MM.1S (cell line): ENCODE results near the gene MSRB3.

ENCODE experiments used
- DNase-seq: peaks from one replicate; pipeline ENCODE4 v3.0.0-alpha.2; 2015
- H2AFZ ChIP-seq: fragments of 300-600 bp; sonication (generic); 2 replicates; pipeline ENCODE4 v1.6.0; 2016; ENCODE audit warnings: antibody characterized with exemption, low read length
- H3F3A ChIP-seq: fragments of 300-600 bp; sonication (generic); 2 replicates; pipeline ENCODE4 v1.6.1; 2016; ENCODE audit warnings: mild to moderate bottlenecking, antibody characterized with exemption, low read length, moderate library complexity, mixed read lengths; ENCODE audit not compliant: insufficient read depth
- H3K27ac ChIP-seq: fragments of 300-600 bp; sonication (generic); 2 replicates; pipeline ENCODE4 v1.5.1; 2016; ENCODE audit warnings: mild to moderate bottlenecking, low read length
- H3K27me3 ChIP-seq: fragments of 300-600 bp; sonication (generic); replicated peaks from 2 replicates; pipeline ENCODE4 v1.6.0; 2016; ENCODE audit warnings: low read length; ENCODE audit not compliant: insufficient read depth
- H3K36me3 ChIP-seq: fragments of 300-600 bp; sonication (generic); replicated peaks from 2 replicates; pipeline ENCODE4 v1.6.1; 2016; ENCODE audit warnings: mild to moderate bottlenecking, low read length, mixed read lengths; ENCODE audit not compliant: insufficient read depth
- H3K4me1 ChIP-seq: fragments of 300-600 bp; sonication (generic); 2 replicates; pipeline ENCODE4 v1.6.1; 2016; ENCODE audit warnings: low read length, mixed read lengths
- H3K4me2 ChIP-seq: fragments of 300-600 bp; sonication (generic); 2 replicates; pipeline ENCODE4 v1.6.0; 2016; ENCODE audit warnings: low read depth, low read length
- H3K4me3 ChIP-seq: fragments of 300-600 bp; sonication (generic); 2 replicates; pipeline ENCODE4 v1.5.1; 2016; ENCODE audit warnings: low read length, mixed read lengths
- H3K79me2 ChIP-seq: fragments of 300-600 bp; sonication (generic); 2 replicates; pipeline ENCODE4 v1.6.1; 2016; ENCODE audit warnings: mixed run types, low read length, mixed read lengths
- H3K9ac ChIP-seq: fragments of 300-600 bp; sonication (generic); 2 replicates; pipeline ENCODE4 v1.6.1; 2016; ENCODE audit warnings: low read length, mixed read lengths
- H3K9me2 ChIP-seq: fragments of 300-600 bp; sonication (generic); replicated peaks from 2 replicates; pipeline ENCODE4 v1.6.1; 2016; ENCODE audit warnings: mild to moderate bottlenecking, low read length, mixed read lengths; ENCODE audit not compliant: insufficient read depth
- H3K9me3 ChIP-seq: fragments of 300-600 bp; sonication (generic); replicated peaks from 2 replicates; pipeline ENCODE4 v1.6.1; 2016; ENCODE audit warnings: mild to moderate bottlenecking, low read length, mixed read lengths; ENCODE audit not compliant: insufficient read depth
- H4K20me1 ChIP-seq: fragments of 300-600 bp; sonication (generic); 2 replicates; pipeline ENCODE4 v1.6.1; 2016; ENCODE audit warnings: mild to moderate bottlenecking, low read length, moderate library complexity, mixed read lengths; ENCODE audit not compliant: insufficient read depth
- EZH2 ChIP-seq: fragments of 300-600 bp; sonication (generic); optimal IDR thresholded peaks from 2 replicates; pipeline ENCODE3; 2017; ENCODE audit warnings: low read depth, mild to moderate bottlenecking, antibody characterized with exemption, low read length, mixed read lengths
- EZH2phosphoT487 ChIP-seq: fragments of 300-600 bp; sonication (generic); IDR thresholded peaks from 2 replicates; pipeline ENCODE4 v1.6.1; 2018; ENCODE audit warnings: antibody characterized with exemption, low read length
- TF ChIP-seq, protein P1 (sequence below): fragments of 300-600 bp; sonication (generic); IDR thresholded peaks from 2 replicates; pipeline ENCODE4 v1.5.1; 2016; ENCODE audit warnings: antibody characterized with exemption, low read length, mixed read lengths

MSRB3 gene

DNA sequence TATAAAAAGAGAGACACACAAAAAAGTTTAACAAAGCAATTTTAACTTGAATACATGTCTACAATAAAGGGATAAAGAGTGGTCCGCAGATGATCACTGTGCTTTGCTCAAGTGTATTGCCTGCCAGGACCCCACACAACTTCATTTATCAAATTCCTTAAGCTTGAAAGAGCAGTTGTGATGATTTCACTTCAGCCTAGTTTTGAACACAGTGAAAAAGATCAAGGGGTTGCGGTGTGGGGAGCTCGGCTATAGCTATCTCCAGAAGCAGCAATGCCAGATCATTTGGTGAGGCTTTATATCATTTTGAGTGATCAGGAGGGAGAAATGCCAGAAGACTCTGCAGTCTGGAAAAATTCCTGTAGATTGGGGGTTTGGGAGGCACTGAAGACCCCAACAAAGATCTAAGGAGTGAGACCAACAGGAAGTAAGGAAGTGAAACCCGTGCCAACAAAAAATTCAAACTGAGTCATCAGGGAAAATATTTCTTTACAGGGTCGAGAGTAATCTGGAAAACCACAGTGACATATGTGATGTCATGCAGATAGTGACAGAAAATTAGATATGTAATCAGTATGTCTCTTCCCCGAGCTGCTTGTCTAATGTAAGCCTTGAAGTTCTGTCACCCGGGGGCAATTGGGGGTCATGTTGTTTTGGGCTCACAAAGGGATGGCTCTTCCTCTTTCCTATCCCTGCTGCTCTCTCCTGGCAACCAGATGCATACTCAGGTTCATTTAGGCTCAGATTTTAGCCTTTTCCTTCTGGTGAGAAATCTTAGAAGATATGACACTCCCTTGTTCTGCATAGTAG, 221.8 kb downstream of the MSRB3 start:
- Histone ChIP-seq H3K27me3 (no peaks in the 10 kb centered on the region), H3K9me3 (no peaks in the 10 kb centered on the region), H3K79me2 (no peaks in the 10 kb centered on the region), H3K9ac (no peak overlapping the region), H4K20me1 (no peaks in the 10 kb centered on the region), H3K4me1 (no peaks in the 10 kb centered on the region), H3F3A (no peaks in the 10 kb centered on the region), H3K4me2 (no peak overlapping the region), H3K9me2 (no peaks in the 10 kb centered on the region), H3K27ac (no peak overlapping the region), H3K36me3 (no peaks in the 10 kb centered on the region), H3K4me3 (no peak overlapping the region), H2AFZ (no peak overlapping the region)
- no peak for DNase-seq
- TF ChIP-seq, protein P1, sequence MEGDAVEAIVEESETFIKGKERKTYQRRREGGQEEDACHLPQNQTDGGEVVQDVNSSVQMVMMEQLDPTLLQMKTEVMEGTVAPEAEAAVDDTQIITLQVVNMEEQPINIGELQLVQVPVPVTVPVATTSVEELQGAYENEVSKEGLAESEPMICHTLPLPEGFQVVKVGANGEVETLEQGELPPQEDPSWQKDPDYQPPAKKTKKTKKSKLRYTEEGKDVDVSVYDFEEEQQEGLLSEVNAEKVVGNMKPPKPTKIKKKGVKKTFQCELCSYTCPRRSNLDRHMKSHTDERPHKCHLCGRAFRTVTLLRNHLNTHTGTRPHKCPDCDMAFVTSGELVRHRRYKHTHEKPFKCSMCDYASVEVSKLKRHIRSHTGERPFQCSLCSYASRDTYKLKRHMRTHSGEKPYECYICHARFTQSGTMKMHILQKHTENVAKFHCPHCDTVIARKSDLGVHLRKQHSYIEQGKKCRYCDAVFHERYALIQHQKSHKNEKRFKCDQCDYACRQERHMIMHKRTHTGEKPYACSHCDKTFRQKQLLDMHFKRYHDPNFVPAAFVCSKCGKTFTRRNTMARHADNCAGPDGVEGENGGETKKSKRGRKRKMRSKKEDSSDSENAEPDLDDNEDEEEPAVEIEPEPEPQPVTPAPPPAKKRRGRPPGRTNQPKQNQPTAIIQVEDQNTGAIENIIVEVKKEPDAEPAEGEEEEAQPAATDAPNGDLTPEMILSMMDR = no peak
- TF ChIP-seq EZH2phosphoT487 = no peak
- TF ChIP-seq EZH2 = no peak

DNA sequence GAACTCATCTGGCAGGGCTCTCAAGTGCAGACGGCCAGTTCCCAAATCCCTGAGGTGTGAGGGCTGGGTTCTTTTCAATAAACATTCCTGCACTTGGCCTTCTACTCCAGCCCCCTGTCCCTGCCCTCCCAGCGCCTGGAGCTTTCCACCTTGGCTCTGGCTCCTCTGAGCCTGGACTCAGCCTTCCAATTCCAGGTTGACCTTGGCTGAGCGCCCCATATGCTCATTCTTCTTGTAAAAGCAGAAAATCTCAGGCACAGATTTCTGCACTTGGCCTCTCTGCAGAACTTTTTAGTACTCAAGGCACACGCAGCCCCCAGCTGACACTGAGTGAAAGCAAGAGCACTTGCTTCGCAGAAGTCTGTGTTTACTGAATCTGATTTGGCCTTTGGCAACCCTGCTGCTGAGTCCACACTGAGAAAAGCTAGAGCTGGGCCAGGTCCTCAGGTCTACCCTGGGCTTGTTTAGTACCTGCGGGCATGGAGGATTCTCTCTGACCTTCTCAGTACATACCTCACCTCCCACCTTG, 222.7 kb downstream of the MSRB3 start:
- H3K79me2 ChIP-seq = no peaks in the 10 kb centered on the region
- TF ChIP-seq EZH2 (no peak), EZH2phosphoT487 (no peak)
- TF ChIP-seq, protein P1 = no peak
- no peak overlapping the region for H3K4me3 ChIP-seq
- H4K20me1 ChIP-seq = no peaks in the 10 kb centered on the region
- no peaks in the 10 kb centered on the region for H3K27me3 ChIP-seq
- no peaks in the 10 kb centered on the region for H3K36me3 ChIP-seq
- no peak overlapping the region for H2AFZ ChIP-seq
- H3K27ac ChIP-seq = no peak overlapping the region
- no peak overlapping the region for H3K4me2 ChIP-seq
- no peak overlapping the region for H3K9ac ChIP-seq
- no peaks in the 10 kb centered on the region for H3F3A ChIP-seq
- H3K9me2 ChIP-seq = no peaks in the 10 kb centered on the region
- no peaks in the 10 kb centered on the region for H3K4me1 ChIP-seq
- DNase-seq = no peak
- no peaks in the 10 kb centered on the region for H3K9me3 ChIP-seq

- Histone ChIP-seq H3F3A (no peaks in the 10 kb centered on the region), H3K9ac (no peak overlapping the region), H3K9me2 (no peaks in the 10 kb centered on the region), H3K9me3 (no peaks in the 10 kb centered on the region), H3K36me3 (no peaks in the 10 kb centered on the region), H3K4me3 (no peak overlapping the region), H2AFZ (no peak overlapping the region), H3K27ac (no peak overlapping the region), H3K27me3 (no peaks in the 10 kb centered on the region), H4K20me1 (no peaks in the 10 kb centered on the region), H3K79me2 (no peaks in the 10 kb centered on the region), H3K4me2 (no peak overlapping the region), H3K4me1 (no peaks in the 10 kb centered on the region)
- DNase-seq = no peak
- TF ChIP-seq EZH2 (no peak), EZH2phosphoT487 (no peak)
- TF ChIP-seq, protein P1 = no peak
Measured at GRCh38 chr12:65501935-65502334, 223.5 kb downstream of the MSRB3 start.
